ENCODE results near the gene SF1.

The SF1 gene

GRCh38 chr11:64784813-64785581 is 6.7 kb upstream of the SF1 start:
- peaks cover 16% of the 10 kb centered on the region for H3K36me3 Mint-ChIP-seq (ENCODE audit: insufficient read depth)
- peaks cover 3 to 7% of the 10 kb centered on the region in 2 donors for H3K4me1 Mint-ChIP-seq (ENCODE audit: low read depth in 2 of 2)
- ATAC-seq (replicated peaks) (no peak), DNase-seq (no peak)
- no peaks in the 10 kb centered on the region for H3K27me3 Mint-ChIP-seq
- no peaks in the 10 kb centered on the region for H3K9me3 Mint-ChIP-seq
- H3K4me3 Mint-ChIP-seq: no peak overlapping the region
- H3K27ac Mint-ChIP-seq: no peak overlapping the region

DNA sequence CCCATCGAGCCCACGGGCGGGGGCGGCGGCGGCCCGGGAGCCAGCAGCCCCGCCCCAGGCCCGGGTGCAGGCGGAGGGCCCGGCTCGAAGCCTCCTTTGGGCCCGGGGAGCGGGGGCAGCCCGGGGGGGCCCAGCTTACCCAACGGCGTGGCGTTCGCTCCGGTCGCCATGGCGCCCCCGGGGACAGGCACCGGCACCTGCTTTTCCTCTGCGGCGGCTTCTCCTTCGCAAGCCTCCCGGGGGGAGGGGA is 194 bp downstream of the SF1 start:
- peaks cover 32 to 56% of the 10 kb centered on the region in 2 donors for H3K4me1 Mint-ChIP-seq (ENCODE audit: low read depth in 2 of 2)
- H3K27ac Mint-ChIP-seq: peak overlapping the region; percentile 98 to 100
- DNase-seq (no peak), ATAC-seq (replicated peaks) (peak; percentile 4)
- peak overlapping the region; percentile 90 to 94 for H3K4me3 Mint-ChIP-seq
- H3K9me3 Mint-ChIP-seq: no peaks in the 10 kb centered on the region
- no peaks in the 10 kb centered on the region for H3K27me3 Mint-ChIP-seq
- H3K36me3 Mint-ChIP-seq (ENCODE audit: insufficient read depth): peaks cover 66% of the 10 kb centered on the region

- peak; percentile 74 to 78 (median 74) for DNase-seq
- H3K27me3 Mint-ChIP-seq: no peaks in the 10 kb centered on the region
- H3K9me3 Mint-ChIP-seq: no peaks in the 10 kb centered on the region
- peaks cover 34 to 59% of the 10 kb centered on the region in 2 donors for H3K4me1 Mint-ChIP-seq (ENCODE audit: low read depth in 2 of 2)
- peaks cover 70% of the 10 kb centered on the region for H3K36me3 Mint-ChIP-seq (ENCODE audit: insufficient read depth)
- H3K27ac Mint-ChIP-seq: peak overlapping the region; percentile 90 to 100
- H3K4me3 Mint-ChIP-seq: peak overlapping the region; percentile 90 to 91
- ATAC-seq (replicated peaks): peak; percentile 8
Observed at GRCh38 chr11:64777449-64778222, 706 bp downstream of the SF1 start.

DNA sequence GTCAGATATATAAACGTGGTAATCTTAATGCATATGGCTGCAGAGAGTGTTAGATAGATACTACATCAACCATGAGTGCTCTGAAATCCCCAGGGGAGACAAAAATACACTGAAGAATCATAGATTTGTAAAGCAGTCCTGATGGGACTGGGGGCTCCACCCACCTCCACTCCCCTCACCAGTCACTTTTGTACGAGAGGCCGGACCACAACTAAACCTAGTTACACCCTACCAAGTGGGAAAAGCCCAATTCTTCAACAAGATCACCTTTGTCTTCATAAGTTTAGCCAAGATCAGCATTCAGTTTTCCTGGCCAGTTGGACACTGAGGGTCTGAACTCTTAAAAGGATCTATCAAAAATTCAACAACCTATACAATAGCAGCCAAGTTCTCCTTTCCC is 1.5 kb downstream of the SF1 start:
- H3K27me3 Mint-ChIP-seq: no peaks in the 10 kb centered on the region
- ATAC-seq (replicated peaks) (no peak), DNase-seq (no peak)
- peak overlapping the region; percentile 90 to 95 for H3K27ac Mint-ChIP-seq
- no peaks in the 10 kb centered on the region for H3K9me3 Mint-ChIP-seq
- peaks cover 39 to 67% of the 10 kb centered on the region in 2 donors for H3K4me1 Mint-ChIP-seq (ENCODE audit: low read depth in 2 of 2)
- peaks cover 78% of the 10 kb centered on the region for H3K36me3 Mint-ChIP-seq (ENCODE audit: insufficient read depth)
- H3K4me3 Mint-ChIP-seq: peak overlapping the region; percentile 90 to 91

DNA sequence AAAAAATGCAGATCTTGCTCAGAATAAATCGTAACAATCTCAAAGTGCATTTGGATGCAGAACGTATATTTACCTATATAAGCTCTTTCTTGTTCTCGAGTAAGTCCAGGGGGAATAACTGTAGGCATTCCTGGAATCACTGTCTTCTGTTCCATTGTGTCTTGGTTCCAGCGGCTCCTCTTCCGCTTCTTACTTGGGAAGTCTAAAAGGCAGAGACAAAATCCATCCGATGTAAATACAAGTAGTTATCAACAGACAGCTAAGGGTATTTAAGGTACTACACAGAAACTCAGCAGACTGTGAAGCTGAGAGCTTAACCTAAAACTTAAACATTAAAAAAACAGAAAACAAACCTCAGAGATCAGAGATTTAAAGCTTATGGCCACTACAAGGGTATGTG is 1.9 kb downstream of the SF1 start:
- ATAC-seq (replicated peaks): no peak
- Mint-ChIP-seq H3K4me3 (peak overlapping the region; percentile 90 to 91), H3K36me3 (ENCODE audit: insufficient read depth) (peaks cover 82% of the 10 kb centered on the region)

GRCh38 chr11:64774144-64774543 is 4.2 kb downstream of the SF1 start:
- Mint-ChIP-seq H3K4me3 (peak overlapping the region; percentile 20 to 23), H3K9me3 (no peaks in the 10 kb centered on the region), H3K27ac (no peak overlapping the region), H3K36me3 (ENCODE audit: insufficient read depth) (peaks cover 96% of the 10 kb centered on the region), H3K4me1 (ENCODE audit: low read depth in 2 of 2) (peaks cover 48 to 68% of the 10 kb centered on the region in 2 donors), H3K27me3 (no peaks in the 10 kb centered on the region)
- ATAC-seq (replicated peaks): no peak
- DNase-seq: no peak

More for the DNA sequence above, 1.9 kb downstream of the SF1 start:
- Mint-ChIP-seq H3K27me3 (no peaks in the 10 kb centered on the region), H3K9me3 (no peaks in the 10 kb centered on the region), H3K27ac (peak overlapping the region; percentile 90 to 95), H3K4me1 (ENCODE audit: low read depth in 2 of 2) (peaks cover 40 to 71% of the 10 kb centered on the region in 2 donors)
- no peak for DNase-seq

- Mint-ChIP-seq H3K4me1 (ENCODE audit: low read depth in 2 of 2) (peaks cover 58 to 73% of the 10 kb centered on the region in 2 donors), H3K9me3 (no peaks in the 10 kb centered on the region), H3K36me3 (ENCODE audit: insufficient read depth) (peaks cover 100% of the 10 kb centered on the region), H3K4me3 (peak overlapping the region; percentile 19 to 36), H3K27ac (peak overlapping the region; percentile 19 to 82), H3K27me3 (no peaks in the 10 kb centered on the region)
- ATAC-seq (replicated peaks): no peak
- DNase-seq: no peak
Observed at GRCh38 chr11:64772303-64773018, 5.9 kb downstream of the SF1 start.

- H3K36me3 Mint-ChIP-seq (ENCODE audit: insufficient read depth): peaks cover 100% of the 10 kb centered on the region
- no peak for DNase-seq
- no peak for ATAC-seq (replicated peaks)
- no peaks in the 10 kb centered on the region for H3K9me3 Mint-ChIP-seq
- H3K4me3 Mint-ChIP-seq: peak overlapping the region; percentile 19 to 36
- peaks cover 58 to 69% of the 10 kb centered on the region in 2 donors for H3K4me1 Mint-ChIP-seq (ENCODE audit: low read depth in 2 of 2)
- no peaks in the 10 kb centered on the region for H3K27me3 Mint-ChIP-seq
- peak overlapping the region; percentile 8 to 82 for H3K27ac Mint-ChIP-seq
Observed at GRCh38 chr11:64771861-64772260, 6.5 kb downstream of the SF1 start.

DNA sequence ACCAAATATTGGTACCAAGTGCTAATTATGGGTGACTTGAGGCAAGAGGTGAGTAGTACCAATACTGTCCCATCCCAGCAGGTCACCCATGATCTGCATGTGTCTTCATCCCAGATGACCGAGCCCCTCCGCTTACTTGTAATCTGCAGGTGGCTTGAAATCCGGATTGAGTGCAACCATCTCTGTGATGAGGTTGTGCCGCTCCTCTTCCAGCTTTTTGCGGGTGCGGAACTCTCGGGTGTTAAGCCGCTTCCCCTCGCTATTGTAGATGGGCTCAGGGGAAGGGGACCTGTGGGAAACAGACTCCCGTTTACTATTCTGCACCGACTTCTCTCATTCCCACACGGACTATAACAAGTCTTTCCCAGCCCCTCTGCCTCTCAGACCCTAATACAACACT is 8.2 kb downstream of the SF1 start:
- Mint-ChIP-seq H3K4me1 (ENCODE audit: low read depth in 2 of 2) (peaks cover 55 to 66% of the 10 kb centered on the region in 2 donors), H3K27me3 (no peaks in the 10 kb centered on the region), H3K4me3 (no peak overlapping the region), H3K27ac (peak overlapping the region; percentile 77 to 87), H3K36me3 (ENCODE audit: insufficient read depth) (peaks cover 100% of the 10 kb centered on the region), H3K9me3 (no peaks in the 10 kb centered on the region)
- ATAC-seq (replicated peaks): no peak
- DNase-seq: no peak

DNA sequence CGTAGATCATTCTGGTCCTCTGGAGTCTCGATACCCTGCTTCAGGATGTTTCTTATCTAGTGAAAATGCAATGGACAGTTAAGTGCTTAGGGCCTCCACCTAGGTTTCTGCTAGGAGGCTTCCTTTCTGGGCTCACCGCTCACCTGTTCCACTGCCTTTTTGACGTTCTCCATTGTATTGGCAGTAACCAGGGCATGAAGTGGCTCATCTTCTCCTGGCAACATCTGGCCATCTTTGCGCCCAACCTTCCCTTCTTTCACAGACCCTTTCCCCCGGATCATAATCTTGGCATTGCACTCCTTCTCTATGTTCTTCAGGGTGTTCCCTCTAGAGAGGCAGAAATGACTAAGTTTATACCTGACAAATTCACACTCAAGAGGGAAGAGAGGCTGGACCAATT is 9.1 kb downstream of the SF1 start:
- peak overlapping the region; percentile 27 to 97 for H3K27ac Mint-ChIP-seq
- no peaks in the 10 kb centered on the region for H3K9me3 Mint-ChIP-seq
- peaks cover 100% of the 10 kb centered on the region for H3K36me3 Mint-ChIP-seq (ENCODE audit: insufficient read depth)
- H3K4me3 Mint-ChIP-seq: peak overlapping the region; percentile 18 to 36
- DNase-seq (no peak), ATAC-seq (replicated peaks) (no peak)
- no peaks in the 10 kb centered on the region for H3K27me3 Mint-ChIP-seq
- H3K4me1 Mint-ChIP-seq (ENCODE audit: low read depth in 2 of 2): peaks cover 61 to 67% of the 10 kb centered on the region in 2 donors

- DNase-seq: no peak
- Mint-ChIP-seq H3K27me3 (no peaks in the 10 kb centered on the region), H3K36me3 (ENCODE audit: insufficient read depth) (peaks cover 100% of the 10 kb centered on the region), H3K4me1 (ENCODE audit: low read depth in 2 of 2) (peaks cover 67 to 69% of the 10 kb centered on the region in 2 donors), H3K4me3 (peak overlapping the region in 1 of 2 donors; percentile 34), H3K27ac (peak overlapping the region; percentile 86 to 97), H3K9me3 (no peaks in the 10 kb centered on the region)
- no peak for ATAC-seq (replicated peaks)
Observed at GRCh38 chr11:64768300-64768694, 10.0 kb downstream of the SF1 start.

GRCh38 chr11:64767344-64768299 is 10.7 kb downstream of the SF1 start:
- Mint-ChIP-seq H3K9me3 (no peaks in the 10 kb centered on the region), H3K4me3 (peak overlapping the region; percentile 64 to 81), H3K36me3 (ENCODE audit: insufficient read depth) (peaks cover 100% of the 10 kb centered on the region), H3K4me1 (ENCODE audit: low read depth in 2 of 2) (peaks cover 70 to 72% of the 10 kb centered on the region in 2 donors), H3K27ac (peak overlapping the region; percentile 86 to 97), H3K27me3 (no peaks in the 10 kb centered on the region)
- DNase-seq: peak; percentile 81 to 85 (median 84)
- ATAC-seq (replicated peaks): peak; percentile 34

All from effector memory CD8-positive, alpha-beta T cell (primary cell).